Right ventricle myocardium inferior (tissue), 1 donor: Measurements from ENCODE around the gene HOXC10. TPM values are rescaled to one million over a fixed set of nuclear protein-coding genes. Genes with fewer than 3 reads are reported as not detected.

Experiments used
- ATAC-seq: fragments of 200-7000 bp; cut with Tn5 transposase; one replicate; pipeline ENCODE4 v1.9.1; 2020; ENCODE audit warnings: mild to moderate bottlenecking, moderate library complexity
- DNase-seq: peaks from one replicate; pipeline ENCODE4 v3.0.0; 2021; ENCODE audit errors: missing footprints
- intact Hi-C: fragments of 100-400 bp; cut with DNase I; formaldehyde crosslinking; loops from one replicate; pipeline ENCODE4 v1.11.0; 2022
- total RNA-seq: library from RNA; stranded (reverse); fragmentation: NEBNext Ultra II Directional; extraction: Animal tissue kit (Norgen Biotek cat#: 25700); gene quantifications from one replicate; pipeline ENCODE4 v1.2.1, GENCODE V29; 2021
- donor health status: DM: no; HTN: yes; CAD: no; lungs with severe emphysema.

The HOXC10 gene
- total RNA-seq, 1 donor from 2014 or later: not detected

DNA sequence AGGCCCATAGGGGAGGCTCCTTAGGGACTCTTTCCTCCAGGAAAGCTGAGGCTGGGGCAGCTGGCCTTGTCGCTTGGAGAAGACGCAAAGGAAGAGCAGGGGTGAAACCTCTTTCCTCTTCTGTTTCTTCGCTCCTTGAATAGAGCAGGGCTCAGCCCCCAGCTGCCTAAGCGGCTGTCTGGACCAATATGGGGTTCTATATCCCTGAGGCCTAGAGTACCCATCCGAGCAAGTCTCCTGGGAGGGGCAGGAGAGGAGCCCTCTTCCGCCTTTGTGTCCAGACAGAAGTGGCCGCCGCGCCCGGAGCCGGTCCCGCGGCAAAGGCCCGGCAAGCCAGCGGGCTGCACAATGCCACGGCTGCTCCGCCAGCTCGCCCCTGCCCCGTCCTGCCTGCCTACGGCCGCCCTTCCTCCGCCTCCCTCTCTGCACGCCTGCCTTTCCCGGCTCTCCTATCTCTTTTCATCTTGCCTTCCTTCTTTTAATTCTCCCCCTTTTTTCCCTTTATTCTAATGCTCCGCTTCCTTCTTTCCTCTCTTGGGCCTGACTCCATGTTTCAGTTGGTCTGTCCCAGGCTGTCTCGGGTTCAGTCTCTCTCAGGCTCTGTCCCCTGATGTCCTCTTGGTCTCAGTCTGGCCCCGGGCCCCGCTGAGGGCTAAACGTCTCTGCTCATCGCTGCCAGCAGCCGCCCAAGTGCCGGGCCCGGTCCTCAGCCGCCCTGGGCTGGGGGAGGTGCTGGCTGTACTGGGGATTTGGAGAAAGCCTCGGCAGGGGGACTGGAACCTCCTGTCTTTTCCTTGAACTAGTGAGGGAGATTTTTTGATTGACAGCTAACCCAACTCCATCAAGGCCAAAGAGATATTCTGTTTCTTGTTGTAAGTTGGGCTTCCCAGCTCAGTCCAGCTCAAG lies 12.5 kb downstream of the HOXC10 start:
- peak; percentile 48 for DNase-seq
- no peak for ATAC-seq
- intact Hi-C loops: no loop called here

DNA sequence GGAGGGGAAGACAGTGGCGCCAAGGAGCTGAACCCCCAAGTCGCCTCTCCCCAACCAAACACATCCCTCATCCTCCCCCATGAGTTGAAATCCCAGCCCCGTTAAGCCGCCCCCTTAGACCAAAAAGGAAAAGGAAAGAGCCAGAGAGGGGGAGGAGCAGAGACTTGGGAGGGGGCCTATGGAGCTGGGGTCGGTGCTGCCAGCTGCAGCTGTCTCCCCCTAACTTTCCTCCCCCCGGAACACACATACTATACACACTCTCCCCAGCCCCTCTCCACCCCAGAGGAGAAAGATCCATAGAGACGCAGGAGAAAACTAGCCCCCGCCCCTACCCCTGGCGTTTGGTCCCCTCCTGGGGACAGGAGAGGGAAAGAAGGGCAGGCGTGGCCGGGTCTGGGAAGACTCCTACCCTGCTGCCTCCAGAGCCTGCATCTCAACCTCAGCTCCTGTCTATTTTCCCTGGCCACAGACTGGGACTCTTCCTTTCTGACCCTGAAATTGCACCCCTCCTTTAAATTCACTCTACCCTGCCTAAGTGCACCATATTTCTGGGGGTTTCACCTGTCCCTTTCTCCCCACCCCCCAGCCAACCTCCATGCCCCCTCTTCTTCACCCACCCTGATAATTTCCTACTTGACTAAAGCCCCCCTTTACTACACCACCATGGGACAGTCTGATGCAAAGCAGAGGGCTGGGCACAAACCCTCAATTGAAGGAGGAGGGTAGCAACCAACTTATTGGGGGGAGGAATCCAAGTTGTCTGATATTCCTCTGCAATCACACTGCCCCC lies 13.4 kb downstream of the HOXC10 start:
- intact Hi-C loops: no loop called here

DNA sequence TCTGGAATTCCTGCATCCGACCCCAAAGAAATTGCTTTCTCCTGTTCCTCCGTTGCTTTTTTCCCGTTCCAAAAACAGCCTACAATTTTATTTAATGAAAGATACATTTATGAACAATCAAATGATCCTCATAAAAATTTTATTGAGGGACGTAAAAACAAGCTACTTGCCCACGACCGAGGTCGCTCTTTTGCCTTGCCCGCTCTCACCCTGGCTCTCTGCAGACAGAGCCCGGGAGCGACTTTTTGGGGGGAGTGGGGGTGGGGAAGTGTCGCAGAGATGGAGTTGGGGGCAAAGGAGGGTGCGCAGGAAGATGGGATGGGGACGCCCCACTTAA lies 13.9 kb downstream of the HOXC10 start:
- DNase-seq (no peak), ATAC-seq (no peak)
- intact Hi-C loops: no loop called here

More for the DNA sequence above, 13.4 kb downstream of the HOXC10 start:
- DNase-seq (peak; percentile 30), ATAC-seq (no peak)

DNA sequence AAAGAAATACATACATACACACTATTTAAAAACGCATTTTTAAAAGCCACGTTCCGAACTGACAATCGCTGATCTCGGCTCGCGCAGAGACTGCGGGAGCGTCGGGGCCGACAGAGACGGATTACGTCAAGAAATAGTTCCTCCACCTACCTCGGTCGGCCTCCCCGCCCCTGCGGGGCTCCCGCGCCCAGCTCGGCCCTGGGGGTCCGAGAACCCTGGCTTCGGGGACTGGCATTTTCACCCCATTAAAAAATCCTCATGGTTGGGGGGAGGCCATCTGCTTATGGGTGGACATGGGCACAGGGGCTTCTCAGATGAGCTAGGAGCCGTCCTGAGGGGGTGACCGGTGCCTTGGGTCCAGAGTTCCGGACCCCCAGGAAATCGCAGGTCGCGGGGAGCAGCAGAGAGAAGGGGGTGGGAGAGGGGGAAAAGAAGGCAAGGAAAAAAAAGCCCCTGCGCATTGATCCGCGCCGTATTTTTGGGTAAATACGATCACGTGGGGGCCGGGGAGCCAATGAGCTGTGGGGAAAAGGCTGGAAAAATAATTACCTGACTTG lies 14.7 kb downstream of the HOXC10 start:
- intact Hi-C loops: loop anchor here (10.0 kb wide), 1 partner anchor 365 kb away; the partner anchor contains the start of gene GPR84
- DNase-seq (peak; percentile 35), ATAC-seq (no peak)

DNA sequence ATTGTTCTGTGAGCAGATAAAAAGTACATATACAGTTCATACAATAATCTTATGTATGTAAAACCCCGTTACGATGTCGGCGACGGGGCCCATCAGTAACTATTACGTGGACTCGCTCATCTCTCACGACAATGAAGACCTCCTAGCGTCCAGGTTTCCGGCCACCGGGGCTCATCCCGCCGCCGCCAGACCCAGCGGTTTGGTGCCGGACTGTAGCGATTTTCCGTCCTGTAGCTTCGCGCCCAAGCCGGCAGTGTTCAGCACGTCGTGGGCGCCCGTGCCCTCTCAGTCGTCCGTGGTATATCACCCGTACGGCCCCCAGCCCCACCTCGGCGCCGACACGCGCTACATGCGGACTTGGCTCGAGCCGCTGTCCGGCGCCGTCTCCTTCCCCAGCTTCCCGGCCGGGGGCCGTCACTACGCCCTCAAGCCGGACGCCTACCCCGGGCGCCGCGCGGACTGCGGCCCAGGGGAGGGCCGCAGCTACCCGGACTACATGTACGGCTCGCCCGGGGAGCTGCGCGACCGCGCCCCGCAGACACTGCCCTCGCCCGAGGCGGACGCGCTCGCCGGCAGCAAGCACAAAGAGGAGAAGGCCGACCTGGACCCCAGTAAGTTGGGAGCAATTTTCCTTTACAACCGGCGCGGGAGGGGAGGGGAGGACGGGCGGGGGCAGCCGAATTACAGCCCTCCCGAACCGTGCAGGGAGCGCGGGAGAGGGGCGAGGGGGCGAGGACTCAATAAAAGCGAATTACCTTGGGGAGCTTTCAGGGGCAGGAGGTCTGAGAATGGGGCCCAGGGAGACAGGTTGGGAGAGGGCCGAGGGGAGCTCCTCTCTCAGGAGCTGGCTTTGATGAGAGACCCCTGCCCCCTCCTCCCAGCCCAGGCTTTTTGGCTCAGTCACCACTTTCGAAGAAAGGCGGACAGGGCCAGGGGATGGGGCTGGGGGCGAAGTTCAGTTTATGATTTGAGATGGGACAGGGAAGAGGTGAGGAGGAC lies 15.5 kb downstream of the HOXC10 start, which contains the start of gene HOXC9:
TSS of gene HOXC9 (plus strand) at position 46 of the 999 bp plus-strand sequence. CDS start at position 74, 28 bp downstream.
- intact Hi-C loops: loop anchor here (10.0 kb wide), 1 partner anchor 364 kb away; the partner anchor contains the start of gene GPR84
- ATAC-seq: no peak
- peak; percentile 52 for DNase-seq

DNA sequence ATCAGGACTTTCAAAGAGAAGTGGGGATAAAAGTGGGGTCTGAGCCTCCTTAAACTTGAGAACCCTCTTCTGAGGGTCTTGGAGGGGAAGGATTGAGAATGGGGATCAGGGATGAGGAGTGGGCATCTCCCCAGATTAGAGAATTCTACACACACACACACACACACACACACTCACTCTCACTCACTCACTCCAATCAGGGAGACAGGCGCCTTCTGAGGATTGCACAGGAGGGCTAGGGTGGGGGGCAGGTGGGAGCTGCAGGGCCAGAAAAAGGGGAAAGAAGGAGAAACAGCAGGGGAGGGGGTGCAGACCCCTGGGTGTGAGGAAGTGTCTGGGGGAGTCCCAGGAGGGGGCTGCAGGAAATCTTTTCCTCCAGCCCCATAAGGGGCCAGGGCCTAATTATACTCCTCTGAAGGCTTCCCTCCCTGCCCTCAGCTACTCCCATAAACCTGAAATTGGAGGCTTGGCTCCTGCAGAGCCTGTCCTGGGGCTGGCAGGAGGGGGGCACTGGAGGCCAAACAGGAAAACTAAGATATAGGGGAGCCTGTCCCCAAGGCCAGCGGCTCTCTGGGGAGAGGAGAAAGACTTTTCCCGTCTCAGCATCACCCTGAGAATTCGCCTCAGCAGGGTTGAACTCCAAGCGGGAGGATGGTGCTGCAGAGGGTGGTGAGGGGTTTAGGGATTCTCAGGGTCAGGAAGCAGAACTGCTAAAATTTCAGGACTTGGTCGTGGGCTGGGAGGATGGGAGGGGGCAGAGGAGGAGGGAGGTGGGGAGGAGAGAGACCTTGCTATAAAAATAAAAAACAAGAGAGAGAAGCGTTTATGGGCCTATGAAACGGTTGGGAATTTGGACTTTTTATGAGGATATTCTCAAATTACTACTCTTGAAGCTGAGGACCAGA lies 16.6 kb downstream of the HOXC10 start:
- ATAC-seq (no peak), DNase-seq (no peak)
- intact Hi-C loops: loop anchor here (10.0 kb wide), 1 partner anchor 363 kb away; the partner anchor contains the start of gene GPR84

DNA sequence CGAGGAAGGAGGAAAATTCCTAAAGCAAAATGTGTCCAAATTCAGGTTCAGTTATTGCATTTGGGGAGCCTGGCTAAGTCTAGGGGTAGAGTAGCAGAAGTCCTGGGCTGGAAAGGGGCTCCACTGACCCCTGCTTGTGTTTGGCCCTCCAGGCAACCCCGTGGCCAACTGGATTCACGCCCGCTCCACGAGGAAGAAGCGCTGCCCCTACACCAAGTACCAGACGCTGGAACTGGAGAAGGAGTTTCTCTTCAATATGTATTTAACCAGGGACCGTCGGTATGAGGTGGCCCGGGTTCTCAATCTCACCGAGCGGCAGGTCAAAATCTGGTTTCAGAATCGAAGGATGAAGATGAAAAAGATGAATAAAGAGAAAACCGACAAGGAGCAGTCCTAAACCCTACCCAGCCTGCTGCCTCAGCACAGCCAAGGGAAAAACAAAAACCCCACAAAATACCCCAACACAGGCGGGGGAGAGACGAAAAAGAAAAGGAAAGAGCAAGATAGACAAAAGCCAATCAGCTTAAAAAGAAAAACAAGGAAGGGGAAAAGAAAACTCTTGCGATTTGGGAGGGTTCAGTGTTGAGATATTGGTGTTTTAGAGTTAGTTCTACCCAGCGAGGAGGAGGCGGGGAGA lies 17.4 kb downstream of the HOXC10 start:
- intact Hi-C loops: loop anchor here (10.0 kb wide), 1 partner anchor 362 kb away; the partner anchor contains the start of gene GPR84

DNA sequence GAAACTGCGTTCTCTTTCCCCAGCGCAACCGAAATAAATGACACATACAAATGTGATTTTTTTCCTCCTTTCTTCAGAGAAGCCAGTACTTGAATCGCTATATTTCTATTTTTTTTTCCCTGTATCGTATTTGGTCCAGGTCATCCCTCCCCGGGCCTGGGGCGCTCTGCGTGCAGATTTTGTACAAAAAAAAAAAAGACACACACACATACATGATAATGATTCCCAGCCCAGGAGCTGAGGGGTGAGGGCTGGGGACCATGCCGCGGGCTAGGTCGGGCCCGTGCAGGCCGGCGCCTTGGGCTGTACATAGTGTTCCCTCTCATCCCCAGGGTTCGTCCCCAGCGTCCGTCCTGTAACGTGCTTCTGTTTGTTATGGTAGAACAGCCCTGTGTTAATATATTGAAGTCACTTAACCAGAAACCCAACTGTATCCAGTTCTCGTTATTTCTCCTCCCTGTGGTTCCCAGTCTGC lies 18.0 kb downstream of the HOXC10 start:
- DNase-seq (peak; percentile 44), ATAC-seq (no peak)
- intact Hi-C loops: loop anchor here (10.0 kb wide), 1 partner anchor 362 kb away; the partner anchor contains the start of gene GPR84

More for the DNA sequence above, 17.4 kb downstream of the HOXC10 start:
- DNase-seq: peak; percentile 11
- ATAC-seq: no peak

DNA sequence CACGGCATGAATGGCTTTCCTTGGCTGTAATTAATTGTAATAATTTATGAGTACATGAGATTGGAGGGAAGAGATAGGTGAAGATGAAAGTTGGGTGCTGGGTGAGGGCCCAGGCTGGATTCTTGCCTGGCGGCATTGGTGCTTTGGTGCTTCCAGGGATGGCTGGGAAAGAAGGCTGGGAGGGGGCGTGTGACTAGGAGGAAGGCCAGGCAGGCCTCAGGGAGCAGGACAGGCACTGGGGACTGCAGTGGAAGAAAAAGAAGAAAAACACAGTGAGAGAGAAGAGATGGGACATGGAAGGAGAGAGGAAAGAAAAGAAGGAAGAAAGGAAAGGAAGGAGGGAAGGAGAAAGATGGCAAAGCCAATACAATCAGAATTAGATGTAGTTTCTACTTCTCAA lies 18.7 kb downstream of the HOXC10 start:
- ATAC-seq: no peak
- intact Hi-C loops: loop anchor here (10.0 kb wide), 1 partner anchor 361 kb away; the partner anchor contains the start of gene GPR84
- peak; percentile 14 for DNase-seq

DNA sequence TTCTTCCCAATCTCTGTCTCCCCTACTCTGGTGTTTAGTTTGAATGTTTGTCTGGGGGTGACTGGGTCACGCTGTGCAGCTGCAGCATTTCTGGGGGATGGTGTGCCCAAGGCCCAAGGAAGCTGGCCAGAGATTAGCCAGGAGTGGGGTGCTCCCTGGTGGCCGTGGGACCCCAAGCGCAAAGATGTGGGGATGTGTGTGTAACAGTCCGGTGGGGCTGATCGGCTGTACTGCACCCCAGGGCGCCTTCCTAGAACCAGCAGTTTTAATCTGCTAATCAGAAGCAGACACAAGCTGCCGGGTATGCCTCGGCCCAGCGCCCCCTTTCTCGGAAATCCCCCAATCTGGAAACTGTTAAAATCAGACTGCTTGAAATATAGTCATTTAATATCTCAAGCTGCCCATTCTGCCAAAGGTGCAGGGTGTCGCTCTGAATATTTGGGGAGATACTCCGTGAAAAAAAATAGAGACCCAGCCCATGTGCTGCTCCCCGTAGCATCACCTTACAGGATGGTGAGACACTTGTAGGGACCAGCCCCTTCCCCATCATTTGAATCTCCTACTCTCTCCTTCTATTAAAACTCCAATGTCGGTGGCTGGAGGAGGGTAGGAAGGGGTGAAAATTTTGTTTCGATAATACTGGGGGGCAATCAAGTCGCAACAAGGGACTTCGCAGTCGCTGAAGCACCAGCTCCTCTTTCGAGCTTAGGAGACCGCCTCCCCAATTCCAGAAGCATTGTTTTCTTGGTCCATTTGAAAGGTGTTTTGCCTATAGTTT lies 19.3 kb downstream of the HOXC10 start:
- DNase-seq (peak; percentile 30), ATAC-seq (no peak)
- intact Hi-C loops: loop anchor here (10.0 kb wide), 1 partner anchor 361 kb away; the partner anchor contains the start of gene GPR84

DNA sequence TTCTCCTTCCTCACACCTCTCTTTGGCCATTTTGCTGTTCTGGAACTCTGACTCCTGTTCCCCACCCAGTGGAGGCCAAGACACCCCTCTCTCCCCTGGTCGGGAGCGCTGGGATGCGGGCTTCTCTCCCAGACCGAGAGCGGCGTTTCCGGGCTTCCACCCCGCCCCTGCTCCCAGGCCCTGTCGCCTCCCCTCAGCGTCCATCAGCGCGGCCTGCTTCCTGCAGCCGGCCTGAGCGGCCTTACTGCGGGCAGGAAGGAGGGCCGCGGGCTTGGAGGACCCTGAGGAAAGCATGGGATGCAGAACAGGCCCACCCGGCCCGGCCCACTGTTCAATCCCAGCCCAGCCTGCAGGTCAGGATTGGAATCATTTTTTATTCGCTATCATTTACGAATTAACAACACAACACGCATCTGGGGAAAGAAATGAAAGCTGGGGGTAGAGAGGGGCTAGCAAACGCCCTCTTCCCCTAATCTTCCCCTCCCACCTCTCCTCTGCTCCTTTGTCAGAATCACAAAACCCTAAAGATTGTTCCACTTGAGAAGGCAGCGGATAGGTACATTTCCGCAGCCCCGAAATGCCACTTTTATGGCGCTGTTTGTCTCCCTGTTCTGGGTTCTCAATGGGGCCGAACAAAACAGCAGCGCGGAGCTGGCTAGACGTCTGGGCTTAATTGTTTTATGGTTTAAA lies 20.0 kb downstream of the HOXC10 start:
- no peak for ATAC-seq
- intact Hi-C loops: loop anchor here (10.0 kb wide), 1 partner anchor 360 kb away; the partner anchor contains the start of gene GPR84
- DNase-seq: peak; percentile 58

DNA sequence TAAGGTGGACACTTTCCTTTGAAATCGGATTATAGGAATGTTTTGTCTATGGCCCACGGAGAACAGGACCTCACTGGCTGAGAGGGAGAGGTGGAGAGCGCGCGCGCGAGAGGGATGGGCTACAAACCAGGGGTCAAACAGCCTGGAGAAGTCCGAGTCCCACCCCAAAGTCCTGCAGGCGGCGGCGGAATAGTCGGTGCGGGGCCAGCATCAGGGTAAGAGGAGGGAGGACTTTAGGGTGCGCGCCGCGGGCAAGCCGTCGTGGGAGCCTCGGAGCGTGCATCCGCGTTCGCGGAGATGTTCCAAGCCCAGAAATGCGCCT lies 20.5 kb downstream of the HOXC10 start:
- ATAC-seq (no peak), DNase-seq (peak; percentile 47)
- intact Hi-C loops: loop anchor here (10.0 kb wide), 1 partner anchor 359 kb away; the partner anchor contains the start of gene GPR84

DNA sequence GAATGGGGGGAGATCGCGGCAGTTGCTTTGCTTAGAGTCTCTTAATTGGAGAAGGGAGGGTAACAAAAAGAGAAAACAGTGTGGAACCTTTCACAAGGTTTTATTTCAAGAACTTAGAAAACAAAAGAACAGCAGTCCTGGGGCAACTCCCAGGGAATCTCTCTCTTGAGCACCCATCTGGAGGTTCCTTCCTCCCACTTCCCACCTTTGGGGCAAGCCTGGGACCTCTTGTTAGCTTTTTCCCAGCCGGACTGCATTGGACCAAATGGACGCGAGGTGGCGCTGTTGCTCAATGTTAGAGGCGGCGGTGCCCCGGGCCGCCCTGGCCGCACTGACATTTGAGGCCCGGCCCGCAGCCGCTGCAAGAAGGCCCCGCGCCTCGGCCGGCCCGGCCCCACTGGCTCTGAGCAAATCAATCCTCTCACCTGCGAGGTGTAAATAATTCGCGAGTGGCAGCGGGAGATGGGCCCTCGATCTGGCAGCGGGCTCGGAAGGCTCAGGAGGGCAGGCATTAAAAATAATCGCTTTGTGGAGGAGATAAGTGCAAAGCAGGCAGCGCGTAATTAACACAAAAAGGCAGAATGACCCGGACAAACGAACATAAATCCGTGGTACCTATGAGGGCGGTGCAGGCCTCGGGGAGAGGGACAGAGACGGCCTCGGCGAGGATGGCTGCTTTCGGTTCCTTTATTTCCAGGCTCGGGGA lies 21.1 kb downstream of the HOXC10 start:
- peak; percentile 92 for ATAC-seq
- peak; percentile 95 for DNase-seq
- intact Hi-C loops: loop anchor here (1.0 to 10.0 kb wide), 3 partner anchors 187 to 359 kb away; partner anchors contain the start of gene GPR84
